GM12892 (cell line): ENCODE measurements around the gene PLXNB2.

Experiments
- POLR2A ChIP-seq: IDR thresholded peaks from 2 replicates; pipeline ENCODE4 v1.6.1; 2011; ENCODE audit warnings: low read depth, low read length, control low read depth
- POLR2AphosphoS5 ChIP-seq: IDR thresholded peaks from 2 replicates; pipeline ENCODE4 v1.6.1; 2011; ENCODE audit warnings: low read depth, low read length, control low read depth
- TAF1 ChIP-seq: IDR thresholded peaks from 2 replicates; pipeline ENCODE4 v1.6.1; 2011; ENCODE audit warnings: low read depth, mild to moderate bottlenecking, control low read depth, low read length, borderline replicate concordance

- TF ChIP-seq POLR2A (no peak), POLR2AphosphoS5 (no peak), TAF1 (no peak)
Observed at GRCh38 chr22:50289942-50290630, 17.4 kb downstream of the PLXNB2 start.
